GM12891 (cell line): Measurements from ENCODE around the gene GSTM4.

ENCODE experiments used
- PAX5 ChIP-seq: IDR thresholded peaks from 2 replicates; pipeline ENCODE4 v1.6.1; 2011; ENCODE audit warnings: low read length, moderate library complexity, mild to moderate bottlenecking; ENCODE audit not compliant: insufficient read depth, severe bottlenecking
- POLR2A ChIP-seq: IDR thresholded peaks from 2 replicates; pipeline ENCODE4 v1.6.1; 2011; ENCODE audit warnings: low read depth, low read length, control low read depth
- POLR2AphosphoS5 ChIP-seq: IDR thresholded peaks from 2 replicates; pipeline ENCODE4 v1.6.1; 2011; ENCODE audit warnings: low read depth, low read length, control low read depth
- POU2F2 ChIP-seq: IDR thresholded peaks from 2 replicates; pipeline ENCODE4 v1.6.1; 2011; ENCODE audit warnings: low read depth, mild to moderate bottlenecking, control low read depth, low read length, moderate library complexity
- SPI1 ChIP-seq: IDR thresholded peaks from 2 replicates; pipeline ENCODE4 v1.6.1; 2011; ENCODE audit warnings: low read depth, low read length, control low read depth
- TAF1 ChIP-seq: IDR thresholded peaks from 2 replicates; pipeline ENCODE4 v1.6.1; 2011; ENCODE audit warnings: low read depth, low read length, control low read depth

GRCh38 chr1:109657395-109657794 is 1.5 kb downstream of the GSTM4 start:
- TF ChIP-seq POLR2AphosphoS5 (no peak), TAF1 (no peak), POLR2A (no peak), SPI1 (no peak), PAX5 (no peak), POU2F2 (no peak)
